T-cell (primary cell): ENCODE results near the gene ADAM12. TPM values are rescaled to one million over a fixed set of nuclear protein-coding genes. Genes with fewer than 3 reads are reported as not detected.

Experiments
- ATAC-seq, 4 experiments: fragments of 200-7000 bp in 3 of 4; fragments of 150-1000 bp in 1 of 4; cut with Tn5 transposase; replicated peaks in 1 of 4; 1 replicate in 3 of 4; 2 replicates in 1 of 4; pipeline ENCODE4 v1.10.0; 2021; ENCODE audit warnings: moderate library complexity in 3 of 4, mild to moderate bottlenecking in 2 of 4, moderate number of reproducible peaks in 1 of 4
- CTCF ChIA-PET, 2 donors: fragments of 300-600 bp; sonication (Branson Sonifier 250); formaldehyde crosslinking; loops; one replicate each; lab custom pipeline; 2022; ENCODE audit warnings: antibody characterized with exemption in 2 of 2; lab: Charles Lee
- POLR2A ChIA-PET, 2 donors: fragments of 300-600 bp; sonication (Branson Sonifier 250); formaldehyde crosslinking; loops; one replicate each; lab custom pipeline; 2022; ENCODE audit warnings: antibody characterized with exemption in 2 of 2; lab: Charles Lee
- DNase-seq, 35 experiments: peaks; one replicate each; pipeline versions ENCODE4 v3.0.0 to v3.0.0-alpha.2; 2013 to 2023
- H3K27ac ChIP-seq: one replicate; pipeline ENCODE4 v1.5.1; 2013; ENCODE audit warnings: low read length
- H3K27me3 ChIP-seq, 2 experiments: replicated peaks in 1 of 2; 1 replicate in 1 of 2; 2 replicates in 1 of 2; pipeline versions ENCODE4 v1.6.1 to v1.7.0; 2013; ENCODE audit warnings: low read length in 1 of 2, mixed read lengths in 1 of 2; ENCODE audit not compliant: control insufficient read depth in 2 of 2, insufficient read depth in 2 of 2; ENCODE audit errors: extremely low read depth in 1 of 2
- H3K36me3 ChIP-seq, 2 donors: 1 replicate in 1 of 2; 2 replicates in 1 of 2; pipeline versions ENCODE4 v1.6.1 to v1.7.0; 2013; ENCODE audit warnings: low read length in 1 of 2; ENCODE audit not compliant: control insufficient read depth in 2 of 2, insufficient read depth in 1 of 2; ENCODE audit errors: extremely low read depth in 1 of 2
- H3K4me1 ChIP-seq, 2 experiments: 1 replicate in 1 of 2; 2 replicates in 1 of 2; pipeline versions ENCODE4 v1.6.1 to v1.7.0; 2013; ENCODE audit warnings: low read length in 2 of 2, mixed read lengths in 1 of 2; ENCODE audit not compliant: insufficient read depth in 2 of 2, control insufficient read depth in 1 of 2; ENCODE audit errors: extremely low read depth in 1 of 2
- H3K4me3 ChIP-seq, 2 donors: 1 replicate in 1 of 2; 2 replicates in 1 of 2; pipeline versions ENCODE4 v1.5.1 to v1.7.0; 2013; ENCODE audit warnings: mild to moderate bottlenecking in 2 of 2, low read length in 1 of 2, moderate library complexity in 1 of 2; ENCODE audit not compliant: control insufficient read depth in 1 of 2; ENCODE audit errors: extremely low read depth in 1 of 2
- H3K9me3 ChIP-seq: 2 replicates; pipeline ENCODE4 v1.7.0; 2013
- H3K27ac Mint-ChIP-seq, 2 donors: one replicate each; pipeline ENCODE4 v1.8.0; 2020 to 2021; ENCODE audit warnings: mild to moderate bottlenecking in 2 of 2, mixed read lengths in 2 of 2
- H3K27me3 Mint-ChIP-seq, 2 donors: one replicate each; pipeline ENCODE4 v1.8.0; 2021 to 2022; ENCODE audit warnings: mixed read lengths in 2 of 2
- H3K36me3 Mint-ChIP-seq: one replicate; pipeline ENCODE4 v1.8.0; 2021; ENCODE audit warnings: mixed read lengths
- H3K4me1 Mint-ChIP-seq, 3 donors: one replicate each; pipeline ENCODE4 v1.8.0; 2020 to 2022; ENCODE audit warnings: mixed read lengths in 3 of 3, mild to moderate bottlenecking in 1 of 3
- H3K4me3 Mint-ChIP-seq, 3 donors: one replicate each; pipeline ENCODE4 v1.8.0; 2020 to 2022; ENCODE audit warnings: mild to moderate bottlenecking in 3 of 3, mixed read lengths in 3 of 3, moderate library complexity in 3 of 3
- H3K9me3 Mint-ChIP-seq, 3 donors: one replicate each; pipeline ENCODE4 v1.8.0; 2020 to 2022; ENCODE audit warnings: mixed read lengths in 3 of 3
- WGBS: methylation state at CpG from one replicate; pipeline ENCODE4 v1.1.5; 2013; ENCODE audit warnings: missing lambda C conversion rate; ENCODE audit not compliant: insufficient coverage; 5-methylcytosine and 5-hydroxymethylcytosine counted together
- total RNA-seq, 35 experiments: library from RNA in 6 of 35; stranded (reverse) in 6 of 35; fragments of 120-200 nt in 1 of 35; gene quantifications; one replicate each; pipeline versions ENCODE4 v1.2.1 to v1.2.4 and lab custom pipeline; 2013 to 2026

The ADAM12 gene
- total RNA-seq, 5 donors from 2014 or later (not counting 1 experiment from before 2014, with no cell fraction given), result 0.35 to 5.7 (median 1.2) TPM

GRCh38 chr10:126126023-126126422 lies 262.3 kb downstream of the ADAM12 start:
- DNase-seq, result no peak
- peaks cover 0 to 2% of the 10 kb centered on the region in 2 experiments for H3K27me3 ChIP-seq
- no peaks in the 10 kb centered on the region for H3K36me3 Mint-ChIP-seq
- WGBS, result 85% methylated on average over 3 of the region's 5 CpGs
- H3K4me3 Mint-ChIP-seq, result no peak overlapping the region
- H3K36me3 ChIP-seq, result no peaks in the 10 kb centered on the region
- H3K9me3 Mint-ChIP-seq, result peaks cover 0 to 11% (median 4%) of the 10 kb centered on the region in 3 donors
- H3K4me1 ChIP-seq, result no peaks in the 10 kb centered on the region
- no peak for ATAC-seq
- ChIA-PET CTCF (no interaction called here), POLR2A (no interaction called here)
- H3K27ac ChIP-seq, result no peak overlapping the region
- no peak overlapping the region for H3K4me3 ChIP-seq
- no peak overlapping the region for H3K27ac Mint-ChIP-seq
- no peaks in the 10 kb centered on the region for H3K9me3 ChIP-seq
- peaks cover 0 to 12% (median 0%) of the 10 kb centered on the region in 3 donors for H3K4me1 Mint-ChIP-seq
- H3K27me3 Mint-ChIP-seq, result no peaks in the 10 kb centered on the region

GRCh38 chr10:126124668-126125349 lies 263.5 kb downstream of the ADAM12 start:
- Mint-ChIP-seq H3K4me3 (no peak overlapping the region), H3K4me1 (peaks cover 0 to 12% (median 0%) of the 10 kb centered on the region in 3 donors), H3K36me3 (no peaks in the 10 kb centered on the region), H3K9me3 (peaks cover 0 to 11% (median 4%) of the 10 kb centered on the region in 3 donors), H3K27ac (no peak overlapping the region), H3K27me3 (no peaks in the 10 kb centered on the region)
- Histone ChIP-seq H3K9me3 (no peaks in the 10 kb centered on the region), H3K27ac (no peak overlapping the region), H3K36me3 (no peaks in the 10 kb centered on the region), H3K27me3 (peaks cover 0 to 2% of the 10 kb centered on the region in 2 experiments), H3K4me1 (no peaks in the 10 kb centered on the region), H3K4me3 (no peak overlapping the region)
- DNase-seq (no peak), ATAC-seq (no peak)
- CTCF ChIA-PET, result interaction anchor here in 1 of 2 donors (0.6 kb wide), 1 partner anchor 709 kb away, joined by 4 read pairs; no protein-coding TSS in a partner anchor
- POLR2A ChIA-PET, result interaction anchor here in 1 of 2 donors (0.7 kb wide), 1 partner anchor 12 kb away, joined by 9 read pairs; no protein-coding TSS in a partner anchor
- WGBS, result 20% methylated on average over 1 of the region's 9 CpGs

GRCh38 chr10:126124046-126124445 lies 264.2 kb downstream of the ADAM12 start:
- DNase-seq, result no peak
- Histone ChIP-seq H3K36me3 (no peaks in the 10 kb centered on the region), H3K27me3 (peaks cover 0 to 2% of the 10 kb centered on the region in 2 experiments), H3K4me3 (no peak overlapping the region), H3K27ac (no peak overlapping the region), H3K9me3 (no peaks in the 10 kb centered on the region), H3K4me1 (no peaks in the 10 kb centered on the region)
- POLR2A ChIA-PET, result no interaction called here
- Mint-ChIP-seq H3K9me3 (peaks cover 0 to 11% (median 4%) of the 10 kb centered on the region in 3 donors), H3K27me3 (no peaks in the 10 kb centered on the region), H3K36me3 (no peaks in the 10 kb centered on the region), H3K27ac (no peak overlapping the region), H3K4me1 (peaks cover 0 to 12% (median 0%) of the 10 kb centered on the region in 3 donors), H3K4me3 (no peak overlapping the region)
- 80% methylated on average over 3 of the region's 7 CpGs for WGBS
- CTCF ChIA-PET, result no interaction called here
- no peak for ATAC-seq

- no peaks in the 10 kb centered on the region for H3K4me1 ChIP-seq
- no peak overlapping the region for H3K4me3 ChIP-seq
- H3K36me3 ChIP-seq, result no peaks in the 10 kb centered on the region
- ATAC-seq (no peak), DNase-seq (no peak)
- peaks cover 0 to 2% of the 10 kb centered on the region in 2 experiments for H3K27me3 ChIP-seq
- Mint-ChIP-seq H3K36me3 (no peaks in the 10 kb centered on the region), H3K4me3 (no peak overlapping the region), H3K27me3 (no peaks in the 10 kb centered on the region), H3K9me3 (peaks cover 0 to 8% (median 4%) of the 10 kb centered on the region in 3 donors), H3K4me1 (peaks cover 0 to 10% (median 0%) of the 10 kb centered on the region in 3 donors), H3K27ac (no peak overlapping the region)
- ChIA-PET CTCF (no interaction called here), POLR2A (no interaction called here)
- no peaks in the 10 kb centered on the region for H3K9me3 ChIP-seq
- no peak overlapping the region for H3K27ac ChIP-seq
- WGBS, result 99% methylated on average over 8 of the region's 10 CpGs
Measured at GRCh38 chr10:126123466-126123865, 264.8 kb downstream of the ADAM12 start.

- no peaks in the 10 kb centered on the region for H3K4me1 ChIP-seq
- peaks cover 0 to 4% (median 0%) of the 10 kb centered on the region in 3 donors for H3K4me1 Mint-ChIP-seq
- H3K27ac ChIP-seq, result no peak overlapping the region
- no peak overlapping the region for H3K4me3 ChIP-seq
- ChIA-PET CTCF (no interaction called here), POLR2A (interaction anchor here in 1 of 2 donors (0.6 kb wide), 1 partner anchor 119 kb away, joined by 4 read pairs; no protein-coding TSS in a partner anchor)
- no peaks in the 10 kb centered on the region for H3K36me3 ChIP-seq
- no peaks in the 10 kb centered on the region for H3K27me3 Mint-ChIP-seq
- no CpG with 5 or more reads among the region's 1 CpG for WGBS
- H3K27me3 ChIP-seq, result peaks cover 0 to 2% of the 10 kb centered on the region in 2 experiments
- H3K9me3 Mint-ChIP-seq, result peaks cover 0 to 5% (median 4%) of the 10 kb centered on the region in 3 donors
- H3K27ac Mint-ChIP-seq, result no peak overlapping the region
- no peaks in the 10 kb centered on the region for H3K36me3 Mint-ChIP-seq
- no peak overlapping the region for H3K4me3 Mint-ChIP-seq
- H3K9me3 ChIP-seq, result no peaks in the 10 kb centered on the region
- DNase-seq, result no peak
- no peak for ATAC-seq
Measured at GRCh38 chr10:126122881-126123280, 265.4 kb downstream of the ADAM12 start.

- H3K4me3 ChIP-seq, result no peak overlapping the region
- H3K27ac Mint-ChIP-seq, result no peak overlapping the region
- POLR2A ChIA-PET, result no interaction called here
- H3K4me3 Mint-ChIP-seq, result no peak overlapping the region
- WGBS, result 81% methylated on average over 3 of the region's 3 CpGs
- H3K9me3 Mint-ChIP-seq, result no peaks in the 10 kb centered on the region
- no peaks in the 10 kb centered on the region for H3K36me3 ChIP-seq
- H3K27me3 ChIP-seq, result peaks cover 0 to 2% of the 10 kb centered on the region in 2 experiments
- H3K36me3 Mint-ChIP-seq, result no peaks in the 10 kb centered on the region
- H3K27ac ChIP-seq, result no peak overlapping the region
- H3K4me1 Mint-ChIP-seq, result no peaks in the 10 kb centered on the region
- H3K9me3 ChIP-seq, result no peaks in the 10 kb centered on the region
- no peaks in the 10 kb centered on the region for H3K27me3 Mint-ChIP-seq
- ATAC-seq (no peak), DNase-seq (no peak)
- CTCF ChIA-PET, result no interaction called here
- H3K4me1 ChIP-seq, result no peaks in the 10 kb centered on the region
Measured at GRCh38 chr10:126119599-126119998, 268.7 kb downstream of the ADAM12 start.
